HCT116 (cell line): ENCODE data around the gene RARS1. TPM values are rescaled to one million over a fixed set of nuclear protein-coding genes. Genes with fewer than 3 reads are reported as not detected.

Experiments used
- ATAC-seq: fragments of 200-7000 bp; cut with Tn5 transposase; 2 replicates; pipeline ENCODE4 v1.9.1; 2020; ENCODE audit warnings: mild to moderate bottlenecking, moderate library complexity
- BruUV-seq: library from RNA; stranded (reverse); fragments of 400-500 nt; replicated peaks from 2 replicates; lab custom pipeline; 2021; lab: Mats Ljungman, UMichigan
- CTCF ChIA-PET: fragments of 300-600 bp; sonication (Branson Sonifier 250); formaldehyde crosslinking; loops from one replicate; lab custom pipeline; 2021; ENCODE audit warnings: antibody characterized with exemption; lab: Charles Lee
- POLR2A ChIA-PET: fragments of 300-600, 350-600 bp; sonication (Branson Sonifier 250); formaldehyde crosslinking; loops from one replicate; lab custom pipeline; 2021; ENCODE audit warnings: antibody characterized with exemption; lab: Charles Lee
- RAD21 ChIA-PET, 2 experiments: fragments of 300-600 bp; sonication (Branson Sonifier 250); formaldehyde crosslinking; loops; one replicate each; lab custom pipeline; 2023; ENCODE audit warnings: low total read pairs in 2 of 2; ENCODE audit not compliant: uncharacterized antibody in 2 of 2, unreplicated experiment in 2 of 2, low non-redundant PET in 1 of 2; lab: Charles Lee
- DNase-seq: peaks from one replicate; pipeline ENCODE4 v3.0.0-alpha.2; 2010; ENCODE audit warnings: low read depth, low spot score
- H2AFZ ChIP-seq: fragments of 200-600 bp; shearing (Covaris generic), sonication (generic); 2 replicates; pipeline ENCODE4 v1.6.1; 2017; ENCODE audit warnings: low read depth, mixed run types, mixed read lengths, antibody characterized with exemption, low read length; ENCODE audit not compliant: poor library complexity, severe bottlenecking
- H3K27ac ChIP-seq: 2 replicates; pipeline ENCODE4 v1.5.1; 2012; ENCODE audit warnings: low read depth, low read length
- H3K27me3 ChIP-seq: fragments of 200-600 bp; sonication (generic); 2 replicates; pipeline ENCODE4 v1.6.1; 2016; ENCODE audit warnings: mixed run types, low read length, mixed read lengths; ENCODE audit not compliant: insufficient read depth
- H3K36me3 ChIP-seq, 2 experiments: fragments of 200-500 bp in 1 of 2; fragments of 200-600 bp in 1 of 2; sonication (Bioruptor generic) in 1 of 2; sonication (generic) in 1 of 2; 2 replicates each; pipeline versions ENCODE4 v1.5.1 to v1.6.1; 2014 to 2016; ENCODE audit warnings: low read length in 2 of 2, inconsistent platforms in 1 of 2, mixed read lengths in 1 of 2, mixed run types in 1 of 2; ENCODE audit not compliant: insufficient read depth in 2 of 2, control insufficient read depth in 1 of 2
- H3K4me1 ChIP-seq, 2 experiments: fragments of 200-600 bp in 1 of 2; sonication (generic) in 1 of 2; 2 replicates each; pipeline versions ENCODE4 v1.5.1 to v1.6.1; 2012 to 2017; ENCODE audit warnings: low read length in 2 of 2, inconsistent platforms in 1 of 2, mild to moderate bottlenecking in 1 of 2, mixed read lengths in 1 of 2, mixed run types in 1 of 2, moderate library complexity in 1 of 2; ENCODE audit not compliant: insufficient read depth in 2 of 2, control insufficient read depth in 1 of 2
- H3K4me2 ChIP-seq: fragments of 200-600 bp; sonication (generic); 2 replicates; pipeline ENCODE4 v1.6.1; 2017; ENCODE audit warnings: mixed run types, low read length, mixed read lengths
- H3K4me3 ChIP-seq, 2 experiments: fragments of 200-600 bp in 1 of 2; sonication (generic) in 1 of 2; replicated peaks in 1 of 2; 2 replicates each; pipeline ENCODE4 v1.5.1; 2011 to 2016; ENCODE audit warnings: low read length in 2 of 2, control low read depth in 1 of 2, low read depth in 1 of 2, mild to moderate bottlenecking in 1 of 2, mixed read lengths in 1 of 2, mixed run types in 1 of 2
- H3K79me2 ChIP-seq: fragments of 200-600 bp; sonication (generic); 2 replicates; pipeline ENCODE4 v1.6.1; 2017; ENCODE audit warnings: mild to moderate bottlenecking, mixed run types, low read length, moderate library complexity, mixed read lengths; ENCODE audit not compliant: insufficient read depth
- H3K9ac ChIP-seq: fragments of 200-600 bp; sonication (generic); 2 replicates; pipeline ENCODE4 v1.6.1; 2016; ENCODE audit warnings: low read length, mixed read lengths
- H3K9me2 ChIP-seq: fragments of 200-600 bp; sonication (generic), shearing (Covaris generic); 2 replicates; pipeline ENCODE4 v1.6.1; 2017; ENCODE audit warnings: mixed run types, mild to moderate bottlenecking, moderate library complexity; ENCODE audit not compliant: insufficient read depth
- H3K9me3 ChIP-seq, 2 experiments: fragments of 200-500 bp in 1 of 2; fragments of 200-600 bp in 1 of 2; sonication (Bioruptor generic) in 1 of 2; sonication (generic) in 1 of 2; 2 replicates each; pipeline ENCODE4 v1.6.1; 2014 to 2017; ENCODE audit warnings: low read length in 2 of 2, mixed read lengths in 2 of 2, inconsistent platforms in 1 of 2, low read depth in 1 of 2, mild to moderate bottlenecking in 1 of 2, mixed run types in 1 of 2, moderate library complexity in 1 of 2; ENCODE audit not compliant: control insufficient read depth in 1 of 2, insufficient read depth in 1 of 2
- H4K20me1 ChIP-seq: fragments of 200-600 bp; sonication (generic), shearing (Covaris generic); 2 replicates; pipeline ENCODE4 v1.6.1; 2017; ENCODE audit warnings: mixed run types, mild to moderate bottlenecking, moderate library complexity; ENCODE audit not compliant: insufficient read depth
- CEBPB ChIP-seq: IDR thresholded peaks from 2 replicates; pipeline ENCODE4 v1.6.1; 2012; ENCODE audit warnings: low read depth
- EGR1 ChIP-seq: IDR thresholded peaks from 2 replicates; pipeline ENCODE4 v1.6.1; 2012; ENCODE audit warnings: low read depth
- EZH2 ChIP-seq: fragments of 200-600 bp; sonication (generic); IDR thresholded peaks from 2 replicates; pipeline ENCODE4 v1.6.1; 2017; ENCODE audit warnings: antibody characterized with exemption, mixed run types
- FOSL1 ChIP-seq: IDR thresholded peaks from 2 replicates; pipeline ENCODE4 v1.6.1; 2012; ENCODE audit warnings: low read depth
- JUND ChIP-seq: IDR thresholded peaks from 2 replicates; pipeline ENCODE4 v1.6.1; 2012
- POLR2A ChIP-seq: IDR thresholded peaks from 2 replicates; pipeline ENCODE4 v1.7.0; 2011; ENCODE audit warnings: borderline replicate concordance; ENCODE audit not compliant: insufficient read depth, insufficient read length; ENCODE audit errors: extremely low read depth
- POLR2AphosphoS5 ChIP-seq: IDR thresholded peaks from 2 replicates; pipeline ENCODE4 v1.6.1; 2011; ENCODE audit warnings: mild to moderate bottlenecking, low read depth, low read length, moderate library complexity
- SIN3A ChIP-seq: IDR thresholded peaks from 2 replicates; pipeline ENCODE4 v1.6.1; 2012; ENCODE audit warnings: low read depth
- SP1 ChIP-seq: IDR thresholded peaks from 2 replicates; pipeline ENCODE4 v1.6.1; 2012; ENCODE audit warnings: low read depth
- TCF7L2 ChIP-seq: IDR thresholded peaks from 2 replicates; pipeline ENCODE4 v1.7.0; 2011; ENCODE audit warnings: borderline replicate concordance, inconsistent platforms; ENCODE audit not compliant: insufficient read depth, insufficient read length; ENCODE audit errors: extremely low read depth
- YY1 ChIP-seq: IDR thresholded peaks from 2 replicates; pipeline ENCODE4 v1.6.1; 2011; ENCODE audit warnings: low read length, low read depth, moderate library complexity, mild to moderate bottlenecking; ENCODE audit not compliant: insufficient replicate concordance; ENCODE audit errors: extremely low read depth
- ZFX ChIP-seq: fragments of 450-650 bp; IDR thresholded peaks from 2 replicates; pipeline ENCODE4 v1.6.1; 2017
- intact Hi-C: fragments of 100-400 bp; cut with micrococcal nuclease; formaldehyde crosslinking; loops from 2 replicates; pipeline ENCODE4 v1.10.0; 2022
- total RNA-seq: library from RNA; stranded (reverse); gene quantifications from one replicate; pipeline ENCODE4 v1.2.1, GENCODE V29; 2021; ENCODE audit not compliant: unreplicated experiment
- TF ChIP-seq, protein P1 (sequence below): IDR thresholded peaks from 2 replicates; pipeline ENCODE4 v1.6.1; 2012
- TF ChIP-seq, protein P2 (sequence below): IDR thresholded peaks from 2 replicates; pipeline ENCODE4 v1.6.1; 2012
- TF ChIP-seq, protein P3 (sequence below): IDR thresholded peaks from 2 replicates; pipeline ENCODE4 v1.6.1; 2011; ENCODE audit warnings: mild to moderate bottlenecking, low read length, moderate library complexity; ENCODE audit not compliant: insufficient replicate concordance; ENCODE audit errors: extremely low read depth
- TF ChIP-seq, protein P4 (sequence below): IDR thresholded peaks from 2 replicates; pipeline ENCODE4 v1.6.1; 2012; ENCODE audit warnings: low read depth

Gene RARS1
- total RNA-seq, 1 experiment from 2014 or later, result 122 TPM

DNA sequence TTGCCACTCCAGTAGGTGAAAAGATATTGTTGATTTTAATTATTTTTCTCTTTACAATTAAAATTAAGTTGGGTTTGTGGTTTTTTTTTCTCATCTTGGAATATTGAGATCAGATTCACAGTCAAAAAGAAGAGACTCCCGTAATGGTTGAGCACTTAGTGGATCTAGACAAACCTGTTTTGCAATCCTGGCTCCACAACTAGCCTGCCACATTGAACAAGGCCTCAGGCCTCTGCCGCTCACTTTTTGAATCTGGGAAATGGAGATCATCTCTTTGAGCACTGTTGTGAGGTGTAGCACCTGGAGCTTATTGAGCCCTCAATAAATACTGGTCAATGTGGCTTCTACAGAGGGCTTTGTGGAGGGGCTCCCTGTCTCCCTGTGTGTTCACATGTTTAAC, 37.1 kb upstream of the RARS1 start (continued):
- TF ChIP-seq, protein P1, sequence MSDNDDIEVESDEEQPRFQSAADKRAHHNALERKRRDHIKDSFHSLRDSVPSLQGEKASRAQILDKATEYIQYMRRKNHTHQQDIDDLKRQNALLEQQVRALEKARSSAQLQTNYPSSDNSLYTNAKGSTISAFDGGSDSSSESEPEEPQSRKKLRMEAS, result no peak
- TF ChIP-seq CEBPB, result no peak
- TF ChIP-seq, protein P2, sequence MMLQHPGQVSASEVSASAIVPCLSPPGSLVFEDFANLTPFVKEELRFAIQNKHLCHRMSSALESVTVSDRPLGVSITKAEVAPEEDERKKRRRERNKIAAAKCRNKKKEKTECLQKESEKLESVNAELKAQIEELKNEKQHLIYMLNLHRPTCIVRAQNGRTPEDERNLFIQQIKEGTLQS, result no peak
- no peak for TF ChIP-seq POLR2A
- no peak for TF ChIP-seq FOSL1
- TF ChIP-seq POLR2AphosphoS5, result no peak
- TF ChIP-seq TCF7L2, result no peak
- TF ChIP-seq EGR1, result no peak

DNA sequence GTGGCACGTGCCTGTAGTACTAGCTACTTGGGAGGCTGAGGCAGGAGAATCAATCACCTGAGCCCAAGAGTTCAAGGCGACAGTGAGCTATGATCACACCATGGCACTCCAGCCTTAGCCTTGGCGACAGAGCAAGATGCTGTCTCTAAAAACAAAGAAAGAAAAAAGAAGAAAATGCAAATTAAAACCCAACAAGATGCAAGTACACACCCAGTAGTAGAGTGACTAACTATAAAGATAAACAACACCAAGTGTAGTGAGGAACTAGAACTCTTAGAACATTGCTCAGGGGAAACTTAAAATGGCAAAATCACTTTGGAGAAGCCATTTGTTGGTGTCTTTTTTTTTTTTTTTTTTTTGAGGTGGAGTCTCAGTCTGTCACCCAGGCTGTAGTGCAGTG, 34.7 kb upstream of the RARS1 start:
- Histone ChIP-seq H3K36me3 (peaks cover 12 to 27% of the 10 kb centered on the region in 2 experiments), H3K79me2 (no peaks in the 10 kb centered on the region), H3K27ac (no peak overlapping the region), H4K20me1 (no peaks in the 10 kb centered on the region), H2AFZ (no peak overlapping the region), H3K4me1 (no peaks in the 10 kb centered on the region; a peak in 1 of 4 replicates), H3K9me3 (no peaks in the 10 kb centered on the region), H3K9ac (no peak overlapping the region)
- no peak for TF ChIP-seq YY1
- TF ChIP-seq SP1, result no peak
- TF ChIP-seq, all 23 proteins: peak for 0
- H3K4me3 ChIP-seq, result no peak overlapping the region
- no peaks in the 10 kb centered on the region for H3K9me2 ChIP-seq
- no peak overlapping the region for H3K4me2 ChIP-seq
- DNase-seq, result no peak
- H3K27me3 ChIP-seq, result no peaks in the 10 kb centered on the region
- intact Hi-C loops, result no loop called here
- CTCF ChIA-PET, result no interaction called here
- POLR2A ChIA-PET, result no interaction called here
- RAD21 ChIA-PET, result no interaction called here
- BruUV-seq, result no TSS peak
- no peak for ATAC-seq

DNA sequence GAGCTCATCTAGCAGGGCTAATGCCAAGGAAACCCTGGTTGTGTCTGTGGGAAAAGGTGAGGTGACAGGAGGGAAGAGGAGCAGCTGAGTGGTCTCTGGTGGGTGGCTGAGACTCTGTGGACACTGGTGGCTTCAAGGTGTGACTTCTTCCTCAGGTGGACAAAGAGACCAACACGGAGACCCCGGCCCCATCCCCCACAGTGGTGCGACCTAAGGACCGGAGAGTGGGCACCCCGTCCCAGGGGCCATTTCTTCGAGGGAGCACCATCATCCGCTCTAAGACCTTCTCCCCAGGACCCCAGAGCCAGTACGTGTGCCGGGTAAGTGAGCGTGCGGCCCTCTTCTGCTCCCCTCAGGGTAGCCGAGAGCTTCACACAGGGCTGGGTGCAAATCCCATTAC, 31.1 kb upstream of the RARS1 start:
- H3K9me3 ChIP-seq, result no peaks in the 10 kb centered on the region
- H3K9ac ChIP-seq, result no peak overlapping the region
- BruUV-seq, result no TSS peak
- no peak for DNase-seq
- ChIA-PET POLR2A (no interaction called here), CTCF (no interaction called here), RAD21 (no interaction called here)
- no peaks in the 10 kb centered on the region for H3K79me2 ChIP-seq
- H3K9me2 ChIP-seq, result no peaks in the 10 kb centered on the region
- H3K36me3 ChIP-seq, result peaks cover 22 to 46% of the 10 kb centered on the region in 2 experiments
- H3K27me3 ChIP-seq, result no peaks in the 10 kb centered on the region
- no peak overlapping the region for H3K4me2 ChIP-seq
- intact Hi-C loops, result no loop called here
- H3K4me3 ChIP-seq, result no peak overlapping the region
- no peak overlapping the region for H2AFZ ChIP-seq
- no peak for ATAC-seq
- no peaks in the 10 kb centered on the region for H4K20me1 ChIP-seq
- H3K27ac ChIP-seq, result no peak overlapping the region
- no peaks in the 10 kb centered on the region for H3K4me1 ChIP-seq
- TF ChIP-seq, protein P3, sequence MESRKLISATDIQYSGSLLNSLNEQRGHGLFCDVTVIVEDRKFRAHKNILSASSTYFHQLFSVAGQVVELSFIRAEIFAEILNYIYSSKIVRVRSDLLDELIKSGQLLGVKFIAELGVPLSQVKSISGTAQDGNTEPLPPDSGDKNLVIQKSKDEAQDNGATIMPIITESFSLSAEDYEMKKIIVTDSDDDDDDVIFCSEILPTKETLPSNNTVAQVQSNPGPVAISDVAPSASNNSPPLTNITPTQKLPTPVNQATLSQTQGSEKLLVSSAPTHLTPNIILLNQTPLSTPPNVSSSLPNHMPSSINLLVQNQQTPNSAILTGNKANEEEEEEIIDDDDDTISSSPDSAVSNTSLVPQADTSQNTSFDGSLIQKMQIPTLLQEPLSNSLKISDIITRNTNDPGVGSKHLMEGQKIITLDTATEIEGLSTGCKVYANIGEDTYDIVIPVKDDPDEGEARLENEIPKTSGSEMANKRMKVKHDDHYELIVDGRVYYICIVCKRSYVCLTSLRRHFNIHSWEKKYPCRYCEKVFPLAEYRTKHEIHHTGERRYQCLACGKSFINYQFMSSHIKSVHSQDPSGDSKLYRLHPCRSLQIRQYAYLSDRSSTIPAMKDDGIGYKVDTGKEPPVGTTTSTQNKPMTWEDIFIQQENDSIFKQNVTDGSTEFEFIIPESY, result no peak
- no peak for TF ChIP-seq SIN3A
- TF ChIP-seq, protein P4, sequence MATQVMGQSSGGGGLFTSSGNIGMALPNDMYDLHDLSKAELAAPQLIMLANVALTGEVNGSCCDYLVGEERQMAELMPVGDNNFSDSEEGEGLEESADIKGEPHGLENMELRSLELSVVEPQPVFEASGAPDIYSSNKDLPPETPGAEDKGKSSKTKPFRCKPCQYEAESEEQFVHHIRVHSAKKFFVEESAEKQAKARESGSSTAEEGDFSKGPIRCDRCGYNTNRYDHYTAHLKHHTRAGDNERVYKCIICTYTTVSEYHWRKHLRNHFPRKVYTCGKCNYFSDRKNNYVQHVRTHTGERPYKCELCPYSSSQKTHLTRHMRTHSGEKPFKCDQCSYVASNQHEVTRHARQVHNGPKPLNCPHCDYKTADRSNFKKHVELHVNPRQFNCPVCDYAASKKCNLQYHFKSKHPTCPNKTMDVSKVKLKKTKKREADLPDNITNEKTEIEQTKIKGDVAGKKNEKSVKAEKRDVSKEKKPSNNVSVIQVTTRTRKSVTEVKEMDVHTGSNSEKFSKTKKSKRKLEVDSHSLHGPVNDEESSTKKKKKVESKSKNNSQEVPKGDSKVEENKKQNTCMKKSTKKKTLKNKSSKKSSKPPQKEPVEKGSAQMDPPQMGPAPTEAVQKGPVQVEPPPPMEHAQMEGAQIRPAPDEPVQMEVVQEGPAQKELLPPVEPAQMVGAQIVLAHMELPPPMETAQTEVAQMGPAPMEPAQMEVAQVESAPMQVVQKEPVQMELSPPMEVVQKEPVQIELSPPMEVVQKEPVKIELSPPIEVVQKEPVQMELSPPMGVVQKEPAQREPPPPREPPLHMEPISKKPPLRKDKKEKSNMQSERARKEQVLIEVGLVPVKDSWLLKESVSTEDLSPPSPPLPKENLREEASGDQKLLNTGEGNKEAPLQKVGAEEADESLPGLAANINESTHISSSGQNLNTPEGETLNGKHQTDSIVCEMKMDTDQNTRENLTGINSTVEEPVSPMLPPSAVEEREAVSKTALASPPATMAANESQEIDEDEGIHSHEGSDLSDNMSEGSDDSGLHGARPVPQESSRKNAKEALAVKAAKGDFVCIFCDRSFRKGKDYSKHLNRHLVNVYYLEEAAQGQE, result no peak
- no peak for TF ChIP-seq ZFX
- no peak for TF ChIP-seq FOSL1
- TF ChIP-seq JUND, result no peak
- TF ChIP-seq EZH2, result no peak
- TF ChIP-seq EGR1, result no peak
